HCT116 (cell line): ENCODE measurements around the gene GJB5. TPM values are rescaled to one million over a fixed set of nuclear protein-coding genes. Genes with fewer than 3 reads are reported as not detected.
A peak's percentile ranks its signal among the peaks of the same experiment; 100 is the strongest.

ENCODE experiments used
- ATAC-seq: fragments of 200-7000 bp; cut with Tn5 transposase; 2 replicates; pipeline ENCODE4 v1.9.1; 2020; ENCODE audit warnings: mild to moderate bottlenecking, moderate library complexity
- BruUV-seq: library from RNA; stranded (reverse); fragments of 400-500 nt; replicated peaks from 2 replicates; lab custom pipeline; 2021; lab: Mats Ljungman, UMichigan
- CTCF ChIA-PET: fragments of 300-600 bp; sonication (Branson Sonifier 250); formaldehyde crosslinking; loops from one replicate; lab custom pipeline; 2021; ENCODE audit warnings: antibody characterized with exemption; lab: Charles Lee
- POLR2A ChIA-PET: fragments of 300-600, 350-600 bp; sonication (Branson Sonifier 250); formaldehyde crosslinking; loops from one replicate; lab custom pipeline; 2021; ENCODE audit warnings: antibody characterized with exemption; lab: Charles Lee
- RAD21 ChIA-PET, 2 experiments: fragments of 300-600 bp; sonication (Branson Sonifier 250); formaldehyde crosslinking; loops; one replicate each; lab custom pipeline; 2023; ENCODE audit warnings: low total read pairs in 2 of 2; ENCODE audit not compliant: uncharacterized antibody in 2 of 2, unreplicated experiment in 2 of 2, low non-redundant PET in 1 of 2; lab: Charles Lee
- DNase-seq: peaks from one replicate; pipeline ENCODE4 v3.0.0-alpha.2; 2010; ENCODE audit warnings: low read depth, low spot score
- H2AFZ ChIP-seq: fragments of 200-600 bp; shearing (Covaris generic), sonication (generic); 2 replicates; pipeline ENCODE4 v1.6.1; 2017; ENCODE audit warnings: low read depth, mixed run types, mixed read lengths, antibody characterized with exemption, low read length; ENCODE audit not compliant: poor library complexity, severe bottlenecking
- H3K27ac ChIP-seq: 2 replicates; pipeline ENCODE4 v1.5.1; 2012; ENCODE audit warnings: low read depth, low read length
- H3K27me3 ChIP-seq: fragments of 200-600 bp; sonication (generic); 2 replicates; pipeline ENCODE4 v1.6.1; 2016; ENCODE audit warnings: mixed run types, low read length, mixed read lengths; ENCODE audit not compliant: insufficient read depth
- H3K36me3 ChIP-seq, 2 experiments: fragments of 200-500 bp in 1 of 2; fragments of 200-600 bp in 1 of 2; sonication (Bioruptor generic) in 1 of 2; sonication (generic) in 1 of 2; 2 replicates each; pipeline versions ENCODE4 v1.5.1 to v1.6.1; 2014 to 2016; ENCODE audit warnings: low read length in 2 of 2, inconsistent platforms in 1 of 2, mixed read lengths in 1 of 2, mixed run types in 1 of 2; ENCODE audit not compliant: insufficient read depth in 2 of 2, control insufficient read depth in 1 of 2
- H3K4me1 ChIP-seq, 2 experiments: fragments of 200-600 bp in 1 of 2; sonication (generic) in 1 of 2; 2 replicates each; pipeline versions ENCODE4 v1.5.1 to v1.6.1; 2012 to 2017; ENCODE audit warnings: low read length in 2 of 2, inconsistent platforms in 1 of 2, mild to moderate bottlenecking in 1 of 2, mixed read lengths in 1 of 2, mixed run types in 1 of 2, moderate library complexity in 1 of 2; ENCODE audit not compliant: insufficient read depth in 2 of 2, control insufficient read depth in 1 of 2
- H3K4me2 ChIP-seq: fragments of 200-600 bp; sonication (generic); 2 replicates; pipeline ENCODE4 v1.6.1; 2017; ENCODE audit warnings: mixed run types, low read length, mixed read lengths
- H3K4me3 ChIP-seq, 2 experiments: fragments of 200-600 bp in 1 of 2; sonication (generic) in 1 of 2; replicated peaks in 1 of 2; 2 replicates each; pipeline ENCODE4 v1.5.1; 2011 to 2016; ENCODE audit warnings: low read length in 2 of 2, control low read depth in 1 of 2, low read depth in 1 of 2, mild to moderate bottlenecking in 1 of 2, mixed read lengths in 1 of 2, mixed run types in 1 of 2
- H3K79me2 ChIP-seq: fragments of 200-600 bp; sonication (generic); 2 replicates; pipeline ENCODE4 v1.6.1; 2017; ENCODE audit warnings: mild to moderate bottlenecking, mixed run types, low read length, moderate library complexity, mixed read lengths; ENCODE audit not compliant: insufficient read depth
- H3K9ac ChIP-seq: fragments of 200-600 bp; sonication (generic); 2 replicates; pipeline ENCODE4 v1.6.1; 2016; ENCODE audit warnings: low read length, mixed read lengths
- H3K9me2 ChIP-seq: fragments of 200-600 bp; sonication (generic), shearing (Covaris generic); 2 replicates; pipeline ENCODE4 v1.6.1; 2017; ENCODE audit warnings: mixed run types, mild to moderate bottlenecking, moderate library complexity; ENCODE audit not compliant: insufficient read depth
- H3K9me3 ChIP-seq, 2 experiments: fragments of 200-500 bp in 1 of 2; fragments of 200-600 bp in 1 of 2; sonication (Bioruptor generic) in 1 of 2; sonication (generic) in 1 of 2; 2 replicates each; pipeline ENCODE4 v1.6.1; 2014 to 2017; ENCODE audit warnings: low read length in 2 of 2, mixed read lengths in 2 of 2, inconsistent platforms in 1 of 2, low read depth in 1 of 2, mild to moderate bottlenecking in 1 of 2, mixed run types in 1 of 2, moderate library complexity in 1 of 2; ENCODE audit not compliant: control insufficient read depth in 1 of 2, insufficient read depth in 1 of 2
- H4K20me1 ChIP-seq: fragments of 200-600 bp; sonication (generic), shearing (Covaris generic); 2 replicates; pipeline ENCODE4 v1.6.1; 2017; ENCODE audit warnings: mixed run types, mild to moderate bottlenecking, moderate library complexity; ENCODE audit not compliant: insufficient read depth
- CBX3 ChIP-seq: IDR thresholded peaks from 2 replicates; pipeline ENCODE4 v1.6.1; 2012; ENCODE audit warnings: low read depth
- EGR1 ChIP-seq: IDR thresholded peaks from 2 replicates; pipeline ENCODE4 v1.6.1; 2012; ENCODE audit warnings: low read depth
- ELF1 ChIP-seq: IDR thresholded peaks from 2 replicates; pipeline ENCODE4 v1.6.1; 2012; ENCODE audit warnings: low read depth, borderline replicate concordance
- EZH2phosphoT487 ChIP-seq: fragments of 200-600 bp; IDR thresholded peaks from 2 replicates; pipeline ENCODE4 v1.6.1; 2018; ENCODE audit warnings: antibody characterized with exemption, borderline replicate concordance
- FOSL1 ChIP-seq: IDR thresholded peaks from 2 replicates; pipeline ENCODE4 v1.6.1; 2012; ENCODE audit warnings: low read depth
- POLR2A ChIP-seq: IDR thresholded peaks from 2 replicates; pipeline ENCODE4 v1.7.0; 2011; ENCODE audit warnings: borderline replicate concordance; ENCODE audit not compliant: insufficient read depth, insufficient read length; ENCODE audit errors: extremely low read depth
- POLR2AphosphoS5 ChIP-seq: IDR thresholded peaks from 2 replicates; pipeline ENCODE4 v1.6.1; 2011; ENCODE audit warnings: mild to moderate bottlenecking, low read depth, low read length, moderate library complexity
- SP1 ChIP-seq: IDR thresholded peaks from 2 replicates; pipeline ENCODE4 v1.6.1; 2012; ENCODE audit warnings: low read depth
- SRF ChIP-seq: IDR thresholded peaks from 2 replicates; pipeline ENCODE4 v1.6.1; 2012; ENCODE audit warnings: low read depth
- TCF7L2 ChIP-seq: IDR thresholded peaks from 2 replicates; pipeline ENCODE4 v1.7.0; 2011; ENCODE audit warnings: borderline replicate concordance, inconsistent platforms; ENCODE audit not compliant: insufficient read depth, insufficient read length; ENCODE audit errors: extremely low read depth
- ZFX ChIP-seq: fragments of 450-650 bp; IDR thresholded peaks from 2 replicates; pipeline ENCODE4 v1.6.1; 2017
- intact Hi-C: fragments of 100-400 bp; cut with micrococcal nuclease; formaldehyde crosslinking; loops from 2 replicates; pipeline ENCODE4 v1.10.0; 2022
- total RNA-seq: library from RNA; stranded (reverse); gene quantifications from one replicate; pipeline ENCODE4 v1.2.1, GENCODE V29; 2021; ENCODE audit not compliant: unreplicated experiment
- TF ChIP-seq, protein P1 (sequence below), 3 experiments: fragments of 200-600 bp in 1 of 3; sonication (generic) in 1 of 3; IDR thresholded peaks in 2 of 3; conservative IDR thresholded peaks in 1 of 3; 2 replicates each; pipeline ENCODE4 v1.5.1; 2012 to 2017; ENCODE audit warnings: low read depth in 2 of 3, low read length in 2 of 3, antibody characterized with exemption in 1 of 3, borderline replicate concordance in 1 of 3, control low read depth in 1 of 3, mild to moderate bottlenecking in 1 of 3, mixed read lengths in 1 of 3, mixed run types in 1 of 3, moderate library complexity in 1 of 3; ENCODE audit not compliant: insufficient read depth in 1 of 3
- TF ChIP-seq, protein P2 (sequence below): IDR thresholded peaks from 2 replicates; pipeline ENCODE4 v1.6.1; 2012

GJB5 gene
- total RNA-seq, 1 experiment from 2014 or later = 4.6 TPM

GRCh38 chr1:34787461-34788420 lies 32.9 kb downstream of the GJB5 start:
- no peak for DNase-seq
- Histone ChIP-seq H3K4me3 (no peak overlapping the region), H3K9me3 (no peaks in the 10 kb centered on the region), H2AFZ (no peak overlapping the region), H3K27me3 (no peaks in the 10 kb centered on the region), H3K27ac (no peak overlapping the region), H3K9me2 (no peaks in the 10 kb centered on the region), H3K79me2 (peaks cover 25% of the 10 kb centered on the region), H3K9ac (no peak overlapping the region), H3K4me1 (peaks cover 15 to 32% of the 10 kb centered on the region in 2 experiments), H3K4me2 (no peak overlapping the region), H3K36me3 (peaks cover 4 to 24% of the 10 kb centered on the region in 2 experiments; a peak in 2 of 4 replicates), H4K20me1 (no peaks in the 10 kb centered on the region)
- no peak for TF ChIP-seq EZH2phosphoT487
- TF ChIP-seq FOSL1 = no peak
- TF ChIP-seq, protein P1, sequence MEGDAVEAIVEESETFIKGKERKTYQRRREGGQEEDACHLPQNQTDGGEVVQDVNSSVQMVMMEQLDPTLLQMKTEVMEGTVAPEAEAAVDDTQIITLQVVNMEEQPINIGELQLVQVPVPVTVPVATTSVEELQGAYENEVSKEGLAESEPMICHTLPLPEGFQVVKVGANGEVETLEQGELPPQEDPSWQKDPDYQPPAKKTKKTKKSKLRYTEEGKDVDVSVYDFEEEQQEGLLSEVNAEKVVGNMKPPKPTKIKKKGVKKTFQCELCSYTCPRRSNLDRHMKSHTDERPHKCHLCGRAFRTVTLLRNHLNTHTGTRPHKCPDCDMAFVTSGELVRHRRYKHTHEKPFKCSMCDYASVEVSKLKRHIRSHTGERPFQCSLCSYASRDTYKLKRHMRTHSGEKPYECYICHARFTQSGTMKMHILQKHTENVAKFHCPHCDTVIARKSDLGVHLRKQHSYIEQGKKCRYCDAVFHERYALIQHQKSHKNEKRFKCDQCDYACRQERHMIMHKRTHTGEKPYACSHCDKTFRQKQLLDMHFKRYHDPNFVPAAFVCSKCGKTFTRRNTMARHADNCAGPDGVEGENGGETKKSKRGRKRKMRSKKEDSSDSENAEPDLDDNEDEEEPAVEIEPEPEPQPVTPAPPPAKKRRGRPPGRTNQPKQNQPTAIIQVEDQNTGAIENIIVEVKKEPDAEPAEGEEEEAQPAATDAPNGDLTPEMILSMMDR (IDR thresholded peaks at IDR 0.05 in 2 of 3, conservative IDR thresholded peaks at IDR 0.05 in 1 of 3; ENCODE audit: borderline replicate concordance in 1 of 3, insufficient read depth in 1 of 3, low read depth in 2 of 3, low read length in 2 of 3) = peak in 2 of 3 experiments; percentile 41 to 49; a peak in 3 of 6 replicates
- peak; percentile 36; the same call in 1 of the 2 replicates for ATAC-seq
- BruUV-seq = no TSS peak
- ChIA-PET POLR2A (no interaction called here), RAD21 (no interaction called here), CTCF (interaction anchor here (3.4 kb wide), 1 partner anchor 65 kb away, joined by 18 read pairs; no protein-coding TSS in a partner anchor)
- intact Hi-C loops = no loop called here

GRCh38 chr1:34790985-34791384 lies 36.1 kb downstream of the GJB5 start:
- ChIA-PET POLR2A (no interaction called here), RAD21 (no interaction called here), CTCF (no interaction called here)
- Histone ChIP-seq H3K4me2 (no peak overlapping the region), H2AFZ (no peak overlapping the region), H3K4me3 (no peak overlapping the region), H4K20me1 (no peaks in the 10 kb centered on the region), H3K9me2 (no peaks in the 10 kb centered on the region), H3K79me2 (no peaks in the 10 kb centered on the region), H3K9me3 (no peaks in the 10 kb centered on the region), H3K27ac (no peak overlapping the region), H3K4me1 (peaks cover 0 to 12% of the 10 kb centered on the region in 2 experiments; a peak in 2 of 4 replicates), H3K9ac (no peak overlapping the region), H3K27me3 (peaks cover under 1% of the 10 kb centered on the region; the same call in 1 of the 2 replicates), H3K36me3 (peaks cover 0 to 7% of the 10 kb centered on the region in 2 experiments; a peak in 1 of 4 replicates)
- intact Hi-C loops = no loop called here
- no TSS peak for BruUV-seq
- TF ChIP-seq CBX3 = no peak
- TF ChIP-seq POLR2AphosphoS5 = no peak
- TF ChIP-seq POLR2A = no peak
- no peak for TF ChIP-seq SP1
- TF ChIP-seq EGR1 = no peak
- TF ChIP-seq, protein P2, sequence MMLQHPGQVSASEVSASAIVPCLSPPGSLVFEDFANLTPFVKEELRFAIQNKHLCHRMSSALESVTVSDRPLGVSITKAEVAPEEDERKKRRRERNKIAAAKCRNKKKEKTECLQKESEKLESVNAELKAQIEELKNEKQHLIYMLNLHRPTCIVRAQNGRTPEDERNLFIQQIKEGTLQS = no peak
- TF ChIP-seq EZH2phosphoT487 = no peak
- no peak for TF ChIP-seq FOSL1
- TF ChIP-seq SRF = no peak
- TF ChIP-seq ZFX = no peak
- TF ChIP-seq ELF1 = no peak
- no peak for TF ChIP-seq TCF7L2
- ATAC-seq (no peak), DNase-seq (no peak)
